H9 (cell line): ENCODE measurements around the gene ARPC2. TPM values are rescaled to one million over a fixed set of nuclear protein-coding genes. Genes with fewer than 3 reads are reported as not detected.

ENCODE experiments used
- DNase-seq: peaks from one replicate; pipeline ENCODE4 v3.0.0-alpha.2; 2017
- H2AFZ ChIP-seq: one replicate; pipeline ENCODE4 v1.6.1; 2013; ENCODE audit warnings: mild to moderate bottlenecking, low read length, control low read depth, moderate library complexity
- H2AK5ac ChIP-seq: 2 replicates; pipeline ENCODE4 v1.6.1; 2013; ENCODE audit warnings: low read length, control low read depth, mixed read lengths; ENCODE audit not compliant: insufficient read length
- H2BK120ac ChIP-seq: one replicate; pipeline ENCODE4 v1.6.1; 2013; ENCODE audit warnings: low read depth, mild to moderate bottlenecking, low read length, control low read depth, inconsistent platforms; ENCODE audit not compliant: poor library complexity, severe bottlenecking
- H2BK12ac ChIP-seq: 2 replicates; pipeline ENCODE4 v1.6.1; 2013; ENCODE audit warnings: low read length, control low read depth, mixed read lengths, low read depth; ENCODE audit not compliant: insufficient read length
- H2BK15ac ChIP-seq: 2 replicates; pipeline ENCODE4 v1.6.1; 2013; ENCODE audit warnings: low read depth, low read length, control low read depth
- H2BK20ac ChIP-seq: one replicate; pipeline ENCODE4 v1.6.1; 2013; ENCODE audit warnings: low read depth, mild to moderate bottlenecking, low read length, control low read depth, inconsistent platforms; ENCODE audit not compliant: poor library complexity, severe bottlenecking
- H2BK5ac ChIP-seq: 2 replicates; pipeline ENCODE4 v1.6.1; 2013; ENCODE audit warnings: low read length, control low read depth, mixed read lengths; ENCODE audit not compliant: insufficient read length
- H3K14ac ChIP-seq: 2 replicates; pipeline ENCODE4 v1.6.1; 2013; ENCODE audit warnings: low read length, control low read depth; ENCODE audit not compliant: insufficient read depth
- H3K18ac ChIP-seq: 2 replicates; pipeline ENCODE4 v1.6.1; 2013; ENCODE audit warnings: low read depth, mild to moderate bottlenecking, mixed read lengths, low read length, control low read depth; ENCODE audit not compliant: insufficient read length
- H3K23ac ChIP-seq: 2 replicates; pipeline ENCODE4 v1.6.1; 2013; ENCODE audit warnings: low read length, control low read depth, mixed read lengths, low read depth; ENCODE audit not compliant: insufficient read length
- H3K23me2 ChIP-seq: 2 replicates; pipeline ENCODE4 v1.6.1; 2013; ENCODE audit warnings: low read depth, mild to moderate bottlenecking, mixed read lengths, low read length, control low read depth; ENCODE audit not compliant: insufficient read length, poor library complexity, severe bottlenecking
- H3K27ac ChIP-seq: 2 replicates; pipeline ENCODE4 v1.5.1; 2013; ENCODE audit warnings: low read length, control low read depth, mixed read lengths, low read depth; ENCODE audit not compliant: insufficient read length
- H3K27me3 ChIP-seq: 2 replicates; pipeline ENCODE4 v1.6.1; 2013; ENCODE audit warnings: low read length, control low read depth, inconsistent platforms; ENCODE audit not compliant: insufficient read depth
- H3K4ac ChIP-seq: 2 replicates; pipeline ENCODE4 v1.6.1; 2013; ENCODE audit warnings: low read depth, mild to moderate bottlenecking, control low read depth, inconsistent platforms, low read length, moderate library complexity
- H3K4me1 ChIP-seq: 2 replicates; pipeline ENCODE4 v1.6.1; 2013; ENCODE audit warnings: low read length, control low read depth, inconsistent platforms; ENCODE audit not compliant: insufficient read depth
- H3K4me2 ChIP-seq: 2 replicates; pipeline ENCODE4 v1.6.1; 2013; ENCODE audit warnings: low read length, control low read depth, mixed read lengths; ENCODE audit not compliant: insufficient read length, insufficient read depth
- H3K56ac ChIP-seq: 2 replicates; pipeline ENCODE4 v1.6.1; 2013; ENCODE audit warnings: low read depth, mild to moderate bottlenecking, mixed read lengths, low read length, control low read depth; ENCODE audit not compliant: insufficient read length
- H3K79me1 ChIP-seq: 2 replicates; pipeline ENCODE4 v1.6.1; 2013; ENCODE audit warnings: low read depth, mild to moderate bottlenecking, moderate library complexity, low read length, control low read depth, inconsistent platforms; ENCODE audit not compliant: insufficient read depth, poor library complexity, severe bottlenecking
- H3K79me2 ChIP-seq: 2 replicates; pipeline ENCODE4 v1.6.1; 2013; ENCODE audit warnings: low read length, control low read depth, inconsistent platforms; ENCODE audit not compliant: insufficient read depth
- H3K9ac ChIP-seq: 2 replicates; pipeline ENCODE4 v1.6.1; 2013; ENCODE audit warnings: low read length, control low read depth, mixed read lengths; ENCODE audit not compliant: insufficient read length; ENCODE audit errors: extremely low read depth
- H3K9me3 ChIP-seq: one replicate; pipeline ENCODE4 v1.6.1; 2013; ENCODE audit warnings: low read depth, low read length, inconsistent platforms; ENCODE audit not compliant: control insufficient read depth
- H3T11ph ChIP-seq: one replicate; pipeline ENCODE4 v1.6.1; 2013; ENCODE audit warnings: mild to moderate bottlenecking, low read length, control low read depth, inconsistent platforms
- H4K20me1 ChIP-seq: one replicate; pipeline ENCODE4 v1.6.1; 2013; ENCODE audit not compliant: control insufficient read depth, insufficient read length, insufficient read depth
- H4K5ac ChIP-seq: 2 replicates; pipeline ENCODE4 v1.6.1; 2013; ENCODE audit warnings: low read depth, mild to moderate bottlenecking, mixed read lengths, low read length, control low read depth; ENCODE audit not compliant: insufficient read length
- H4K8ac ChIP-seq: replicated peaks from 2 replicates; pipeline ENCODE4 v1.6.1; 2013; ENCODE audit warnings: low read length, control low read depth, mixed read lengths, low read depth; ENCODE audit not compliant: insufficient read length
- H4K91ac ChIP-seq: 2 replicates; pipeline ENCODE4 v1.6.1; 2013; ENCODE audit warnings: low read depth, mild to moderate bottlenecking, moderate library complexity, mixed read lengths, low read length, control low read depth; ENCODE audit not compliant: insufficient read length
- H3K27ac Mint-ChIP-seq, 3 experiments: 2 replicates in 2 of 3; 3 replicates in 1 of 3; pipeline ENCODE4 v1.8.0; 2020 to 2021; ENCODE audit warnings: mixed read lengths in 3 of 3, mild to moderate bottlenecking in 1 of 3, moderate library complexity in 1 of 3
- H3K27me3 Mint-ChIP-seq: 2 replicates; pipeline ENCODE4 v1.8.0; 2021; ENCODE audit warnings: low read depth, mild to moderate bottlenecking, moderate library complexity, mixed read lengths
- H3K36me3 Mint-ChIP-seq, 3 experiments: 2 replicates in 2 of 3; 3 replicates in 1 of 3; pipeline ENCODE4 v1.8.0; 2020 to 2021; ENCODE audit warnings: low read depth in 3 of 3, mixed read lengths in 3 of 3; ENCODE audit not compliant: insufficient read depth in 1 of 3
- H3K4me1 Mint-ChIP-seq, 2 experiments: 2 replicates each; pipeline ENCODE4 v1.8.0; 2020; ENCODE audit warnings: mixed read lengths in 2 of 2
- H3K4me3 Mint-ChIP-seq, 2 experiments: 2 replicates in 1 of 2; 3 replicates in 1 of 2; pipeline ENCODE4 v1.8.0; 2020 to 2021; ENCODE audit warnings: mild to moderate bottlenecking in 2 of 2, mixed read lengths in 2 of 2, moderate library complexity in 1 of 2
- H3K9me3 Mint-ChIP-seq, 2 experiments: 2 replicates in 1 of 2; 3 replicates in 1 of 2; pipeline ENCODE4 v1.8.0; 2020; ENCODE audit warnings: mild to moderate bottlenecking in 2 of 2, mixed read lengths in 2 of 2, moderate library complexity in 1 of 2
- CTCF ChIP-seq: fragments of 200-600 bp; sonication (generic); conservative IDR thresholded peaks from 3 replicates; pipeline ENCODE4 v1.8.0; 2021; ENCODE audit warnings: antibody characterized with exemption, mild to moderate bottlenecking
- WGBS: extraction: QIAGEN DNeasy Blood & Tissue Kit; methylation state at CpG from one replicate; pipeline ENCODE4 v1.1.7; 2013; ENCODE audit warnings: missing lambda C conversion rate, low lambda C conversion rate, mixed read lengths; ENCODE audit not compliant: insufficient read length; ENCODE audit errors: extremely low coverage; 5-methylcytosine and 5-hydroxymethylcytosine counted together
- total RNA-seq: library from RNA; stranded (reverse); gene quantifications from 2 replicates; pipeline ENCODE4 v1.2.1, GENCODE V29; 2021

The ARPC2 gene
- total RNA-seq, 1 experiment from 2014 or later: 197 TPM

DNA sequence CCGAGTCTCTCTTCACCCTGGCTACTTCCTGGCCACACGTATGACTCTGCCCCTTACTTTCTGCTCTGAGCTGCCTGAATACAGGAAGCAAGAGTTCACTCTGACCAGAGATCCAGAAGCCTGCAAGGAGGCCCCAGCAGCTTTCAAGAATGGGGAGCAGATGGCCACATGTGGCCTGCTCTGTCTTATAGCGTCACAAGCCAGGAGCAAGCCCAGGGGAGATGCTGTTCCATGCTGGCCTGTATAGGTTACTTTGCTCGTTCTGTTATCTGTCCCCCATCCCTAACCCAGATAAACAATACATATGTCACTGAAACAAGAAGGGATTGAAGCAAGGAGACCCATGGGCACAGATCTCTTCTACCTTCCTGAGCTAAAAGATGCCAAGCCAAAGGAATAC is 57.6 kb downstream of the ARPC2 start:
- Histone ChIP-seq H2AK5ac (no peak overlapping the region), H2AFZ (no peak overlapping the region), H3K4me2 (no peak overlapping the region), H4K8ac (no peak overlapping the region), H3K79me1 (no peaks in the 10 kb centered on the region), H4K20me1 (no peaks in the 10 kb centered on the region), H3K18ac (no peak overlapping the region), H2BK120ac (no peak overlapping the region), H3K14ac (no peak overlapping the region), H3K4me1 (no peaks in the 10 kb centered on the region), H3K79me2 (no peaks in the 10 kb centered on the region), H3K9ac (no peak overlapping the region), H3K4ac (no peak overlapping the region), H4K91ac (no peak overlapping the region), H2BK5ac (no peak overlapping the region), H3K27ac (no peak overlapping the region), H3K27me3 (no peaks in the 10 kb centered on the region), H3T11ph (no peak overlapping the region), H2BK15ac (no peak overlapping the region), H3K9me3 (no peaks in the 10 kb centered on the region), H3K23me2 (peaks cover 4% of the 10 kb centered on the region), H2BK20ac (no peak overlapping the region), H4K5ac (no peak overlapping the region), H3K23ac (no peak overlapping the region), H2BK12ac (no peak overlapping the region), H3K56ac (no peak overlapping the region)
- Mint-ChIP-seq H3K27me3 (no peaks in the 10 kb centered on the region; the same call in 1 of the 2 replicates), H3K27ac (no peak overlapping the region; a peak in 1 of 7 replicates), H3K9me3 (no peaks in the 10 kb centered on the region; a peak in 1 of 5 replicates), H3K36me3 (peaks cover 4 to 39% (median 33%) of the 10 kb centered on the region in 3 experiments), H3K4me3 (0 out of 5 replicates have a peak overlapping the region, but pooled peaks of 1 of the 2 experiments have one; percentile 14), H3K4me1 (peaks cover 14 to 16% of the 10 kb centered on the region in 2 experiments)
- no CpG with 5 or more reads among the region's 4 CpGs for WGBS
- DNase-seq: no peak
- no peak for TF ChIP-seq CTCF
